HG03064 (cell line): ENCODE data around the gene ADGRB2.

Source experiments
- ATAC-seq: cut with Tn5 transposase; IDR thresholded peaks from one replicate; pipeline ENCODE4 v1.9.1; 2021; ENCODE audit warnings: low read depth; ENCODE audit not compliant: unreplicated experiment

The ADGRB2 gene

DNA sequence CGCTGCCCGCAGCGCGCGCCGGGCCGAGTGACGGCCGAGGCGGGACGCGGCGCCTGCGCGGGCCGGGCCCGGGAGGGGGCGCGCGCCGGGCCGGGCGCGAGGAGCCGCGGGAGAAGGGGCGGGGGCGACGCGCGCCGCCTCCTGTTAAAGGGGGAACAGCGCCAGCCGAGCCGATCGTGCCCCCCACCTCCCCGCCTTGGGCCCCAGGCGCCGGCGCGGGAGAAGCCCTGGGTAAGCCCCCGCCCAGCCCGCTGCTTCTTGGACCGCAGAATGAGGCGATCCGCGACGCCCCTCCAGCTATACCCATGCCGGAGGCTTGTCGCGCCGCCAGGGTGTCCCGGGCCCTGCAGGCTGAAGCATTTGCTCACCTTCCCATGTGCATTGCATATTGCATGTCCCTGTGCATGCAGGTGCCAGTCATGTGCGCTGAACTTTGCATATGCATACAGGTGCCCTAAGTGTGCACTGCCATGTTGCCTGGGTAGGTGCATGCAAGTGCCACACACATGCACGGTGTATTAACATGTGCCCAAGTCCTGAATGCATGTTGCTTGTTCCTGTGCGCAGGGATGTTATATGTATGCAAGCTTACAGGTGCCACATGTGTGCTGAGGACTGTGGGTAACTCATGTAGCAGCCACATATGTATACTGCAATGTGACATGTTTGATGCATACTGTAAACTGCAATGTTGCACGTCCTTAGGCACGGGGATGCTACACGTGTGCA is at the start of gene ADGRB2:
ADGRB2 (minus strand) TSS at position 29 of the 729 bp plus-strand sequence. CDS start 7,119 bp downstream, outside the sequence.
- ATAC-seq = no peak

DNA sequence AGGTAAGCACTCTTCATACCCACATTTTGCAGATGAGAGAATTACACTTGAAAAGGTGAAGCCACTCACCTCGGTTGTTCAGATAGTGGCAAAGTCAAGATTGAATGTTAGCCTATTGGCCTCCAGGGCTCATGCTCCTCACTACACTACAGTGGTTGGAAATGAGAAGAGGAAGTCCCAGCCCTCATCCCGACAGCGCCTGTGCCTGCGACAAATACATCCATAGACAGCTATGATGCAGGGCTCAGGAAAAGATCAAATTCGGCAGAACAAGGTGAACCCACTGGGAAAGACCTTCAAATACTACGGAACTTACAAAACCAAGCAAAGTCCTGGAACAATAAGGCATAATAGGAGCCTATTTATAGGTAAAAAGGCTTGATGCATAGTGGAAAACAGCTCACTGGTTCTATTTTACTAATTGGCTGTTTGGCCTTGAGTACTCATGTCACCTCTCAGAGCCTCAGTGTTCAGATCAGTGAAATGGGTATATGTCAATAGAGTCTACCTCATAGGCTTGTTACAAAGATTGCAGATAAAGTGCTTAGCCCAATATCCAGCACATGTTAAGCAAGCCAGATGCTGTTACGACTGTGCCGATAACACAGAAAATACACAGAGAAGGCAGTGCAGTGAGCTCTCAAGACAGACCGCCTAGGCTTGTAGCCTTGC is 48.2 kb upstream of the ADGRB2 start:
- ATAC-seq = no peak

GRCh38 chr1:31811605-31812004 is 47.5 kb upstream of the ADGRB2 start:
- no peak for ATAC-seq

GRCh38 chr1:31809698-31810097 is 45.6 kb upstream of the ADGRB2 start:
- no peak for ATAC-seq

DNA sequence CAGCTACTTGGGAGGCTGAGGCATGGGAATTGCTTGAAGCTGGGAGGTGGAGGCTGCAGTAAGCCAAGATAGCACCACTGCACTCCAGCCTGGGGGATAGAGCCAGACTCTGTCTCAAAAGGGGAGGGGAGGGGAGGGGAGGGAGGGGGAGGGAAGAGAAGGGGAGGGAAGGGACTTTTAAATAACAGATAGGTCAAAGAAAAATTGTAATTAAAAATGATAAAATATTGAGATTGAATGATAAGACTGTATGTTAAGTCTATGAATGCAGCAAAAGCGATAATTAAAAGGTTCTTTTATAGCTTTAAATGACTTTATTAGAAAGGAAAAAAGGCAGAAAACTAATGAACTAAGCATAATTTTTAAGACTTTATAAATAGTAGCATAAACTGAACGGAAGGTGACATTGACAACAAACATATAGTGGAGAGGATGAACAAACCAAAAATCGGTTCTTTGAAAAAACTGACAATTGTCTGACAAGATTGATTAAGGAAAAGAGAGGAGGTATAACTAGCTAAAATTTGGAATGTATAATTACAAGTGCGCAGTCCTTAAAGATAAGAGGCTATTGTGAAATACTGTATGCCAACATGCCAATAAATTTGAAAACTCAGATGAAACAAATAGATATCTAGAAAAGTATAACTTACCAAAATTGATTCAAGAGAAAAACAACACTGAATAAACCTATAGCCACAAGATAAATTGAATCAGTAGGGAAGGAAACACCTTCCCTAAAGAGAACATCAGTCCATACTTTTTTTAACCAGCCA is 43.3 kb upstream of the ADGRB2 start:
- no peak for ATAC-seq

DNA sequence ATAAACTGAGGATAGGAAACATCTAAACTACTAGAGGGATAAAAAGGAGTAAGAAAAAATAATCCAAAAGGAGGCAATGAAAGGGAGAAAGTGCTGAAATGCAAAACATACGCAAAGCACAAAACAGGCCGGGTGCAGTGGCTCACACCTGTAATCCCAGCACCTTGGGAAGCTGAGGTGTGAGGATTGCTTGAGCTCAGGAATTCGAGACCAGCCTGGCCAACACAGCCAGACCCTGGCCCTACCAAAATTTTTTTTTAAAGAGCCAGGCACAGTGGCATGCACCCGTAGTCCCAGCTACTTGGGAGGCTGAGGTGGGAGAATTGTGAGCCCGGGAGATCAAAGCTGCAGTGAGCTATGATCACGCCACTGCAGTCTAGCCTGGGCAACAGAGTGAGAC is 41.2 kb upstream of the ADGRB2 start:
- no peak for ATAC-seq

GRCh38 chr1:31804098-31804497 is 40.0 kb upstream of the ADGRB2 start:
- ATAC-seq = no peak

DNA sequence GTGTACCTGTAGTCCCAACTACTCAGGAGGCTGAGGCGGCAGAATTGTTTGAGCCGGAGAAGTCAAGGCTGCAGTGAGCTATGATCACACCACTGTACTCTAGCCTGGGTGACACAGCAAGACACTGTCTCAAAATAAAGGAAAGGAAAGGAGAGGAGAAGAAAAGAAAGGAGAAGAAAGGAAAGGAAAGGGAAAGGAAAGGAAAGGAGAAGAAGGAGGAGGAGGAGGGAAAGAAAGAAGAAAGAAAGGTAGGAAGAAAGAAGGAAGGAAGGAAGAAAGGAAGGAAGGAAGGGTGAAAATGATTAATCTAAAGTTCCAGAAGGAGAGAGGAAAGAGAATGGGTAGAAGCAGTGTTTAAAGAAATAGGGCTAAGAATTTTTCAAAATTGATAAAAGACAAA is 39.5 kb upstream of the ADGRB2 start:
- ATAC-seq = no peak

DNA sequence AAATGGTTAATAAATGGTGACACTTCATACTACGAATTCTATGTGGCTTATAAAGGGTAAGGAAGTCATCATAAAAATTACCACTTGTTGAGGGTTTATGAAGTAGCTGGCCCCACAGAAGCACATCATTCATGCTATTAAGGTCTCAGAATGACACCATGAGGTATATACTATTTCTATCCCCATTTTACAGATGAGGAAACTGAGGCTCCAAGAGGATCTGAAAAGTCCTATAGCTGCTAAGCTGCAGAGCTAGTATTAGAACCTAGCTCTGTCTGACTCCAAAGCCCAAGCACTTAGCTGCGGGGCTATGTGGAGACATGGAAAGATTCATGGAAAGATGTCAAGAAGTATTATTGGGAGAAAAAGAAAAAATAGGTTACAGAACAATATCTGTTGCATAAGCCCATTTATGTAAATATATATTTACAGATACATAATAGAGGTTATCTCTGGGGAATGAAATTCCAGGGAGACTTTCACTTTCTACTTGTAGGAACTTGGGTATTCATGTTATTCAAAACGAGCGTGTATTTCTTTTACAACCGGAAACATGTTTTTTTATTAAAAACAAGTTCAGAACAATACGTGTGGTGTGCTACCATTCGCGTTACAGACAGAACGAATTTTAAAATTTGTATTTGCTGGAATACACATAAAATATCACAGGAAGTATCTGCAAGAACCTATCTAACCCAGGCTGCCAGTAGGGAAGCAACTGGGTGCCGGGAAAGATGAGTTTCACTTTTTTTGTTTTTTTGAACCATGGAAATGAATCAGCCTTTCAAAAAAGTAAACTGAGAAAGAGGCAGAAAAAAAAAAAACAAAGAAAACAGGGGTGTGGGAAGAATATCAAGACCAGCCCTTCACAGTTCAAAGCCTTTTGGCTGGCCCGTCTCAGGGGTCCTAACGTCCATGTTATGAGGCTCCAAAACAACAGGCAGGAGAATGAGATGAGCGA is 38.3 kb upstream of the ADGRB2 start:
- no peak for ATAC-seq

DNA sequence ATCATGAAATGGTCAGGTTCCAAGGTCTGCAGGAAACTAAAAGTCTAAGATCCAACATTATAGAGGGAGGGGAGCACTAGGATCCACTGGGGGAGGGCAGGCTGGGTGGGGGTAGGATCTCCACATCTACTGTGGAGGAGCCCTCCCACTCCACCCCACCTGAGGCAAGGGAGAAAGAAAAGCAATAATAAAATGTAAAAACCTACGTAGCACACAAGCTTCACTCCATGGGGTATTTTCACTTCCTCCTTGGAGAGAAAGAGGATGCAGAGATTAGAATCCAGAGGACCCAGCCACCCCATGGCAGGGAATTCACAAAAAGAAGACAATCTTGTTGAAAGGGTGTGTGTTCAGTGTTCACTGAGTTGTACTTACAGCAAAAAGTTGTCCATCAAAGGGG is 37.3 kb upstream of the ADGRB2 start:
- no peak for ATAC-seq

- no peak for ATAC-seq
These were observed 36.5 kb upstream of the ADGRB2 start for GRCh38 chr1:31800674-31800967.

- no peak for ATAC-seq
These were observed 35.9 kb upstream of the ADGRB2 start for GRCh38 chr1:31799895-31800673.

DNA sequence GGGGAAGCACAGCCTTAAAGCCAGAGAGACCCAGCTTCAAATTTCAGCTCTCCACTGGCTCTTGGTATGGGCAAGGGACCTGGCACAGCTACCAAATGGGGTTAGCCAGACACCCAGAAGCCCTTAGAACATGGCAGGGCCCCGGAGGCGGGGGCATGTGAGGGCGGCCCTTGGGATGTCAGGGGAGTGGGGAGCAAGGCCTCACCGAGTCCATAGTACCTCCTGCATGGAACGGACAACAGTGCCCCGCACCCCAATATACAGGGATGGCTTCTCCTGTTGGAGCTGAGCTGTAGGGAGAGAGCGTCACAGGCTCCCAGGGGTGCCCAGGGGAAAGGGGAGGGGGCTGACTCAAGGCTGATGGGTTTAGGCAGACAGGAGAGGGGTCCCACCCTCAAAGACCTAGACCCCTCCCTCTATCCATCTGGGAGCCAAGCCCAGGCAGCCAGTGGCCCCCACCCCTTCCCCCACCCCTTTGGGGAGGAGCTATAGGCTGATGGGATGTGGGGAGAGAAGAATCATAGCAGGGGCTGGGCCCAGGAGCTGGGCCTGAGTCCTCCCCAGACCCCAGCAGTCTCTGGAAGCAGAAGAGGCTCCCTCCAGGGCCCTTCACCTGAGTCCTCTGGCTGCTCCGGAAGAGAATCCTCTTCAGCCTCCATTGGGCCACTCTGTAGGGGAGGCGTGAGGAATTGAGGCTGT is 35.2 kb upstream of the ADGRB2 start:
- ATAC-seq = no peak

DNA sequence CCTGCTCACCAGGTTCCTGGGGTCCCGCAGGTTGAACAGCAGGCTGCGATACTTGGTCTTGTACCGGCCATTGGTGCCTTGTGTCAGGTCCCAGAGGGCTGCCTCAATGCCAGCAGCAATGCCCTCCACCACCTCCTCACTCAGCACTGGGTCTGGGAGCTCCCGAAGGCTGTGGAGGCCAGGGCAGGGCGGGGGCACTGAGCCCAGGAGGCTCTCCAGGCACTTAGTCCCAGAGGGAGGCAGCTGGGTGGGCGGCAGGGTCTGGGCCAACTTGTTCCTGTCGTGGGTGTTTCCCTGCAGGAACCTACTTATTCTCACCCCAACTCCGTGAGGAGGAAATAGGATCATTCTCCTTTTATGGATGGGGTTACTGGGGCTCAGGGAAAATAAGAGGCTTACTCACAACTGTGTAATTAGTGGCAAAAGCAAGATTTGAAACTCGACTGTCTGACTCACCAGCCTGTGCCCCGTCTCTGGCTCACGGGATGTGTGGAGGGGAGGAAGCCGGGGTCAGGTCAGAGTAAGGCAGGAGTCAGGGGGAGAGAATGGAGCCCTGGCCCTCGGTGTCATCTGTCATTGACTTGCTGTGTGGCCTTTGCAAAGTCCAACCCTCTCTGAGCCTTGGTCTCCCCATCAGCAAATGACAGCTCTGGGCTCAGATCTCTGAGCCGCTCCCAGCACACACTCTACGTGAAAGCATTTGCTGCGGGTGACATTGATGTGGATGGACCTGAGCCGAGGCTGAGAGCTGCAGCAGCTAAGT is 34.5 kb upstream of the ADGRB2 start:
- no peak for ATAC-seq

DNA sequence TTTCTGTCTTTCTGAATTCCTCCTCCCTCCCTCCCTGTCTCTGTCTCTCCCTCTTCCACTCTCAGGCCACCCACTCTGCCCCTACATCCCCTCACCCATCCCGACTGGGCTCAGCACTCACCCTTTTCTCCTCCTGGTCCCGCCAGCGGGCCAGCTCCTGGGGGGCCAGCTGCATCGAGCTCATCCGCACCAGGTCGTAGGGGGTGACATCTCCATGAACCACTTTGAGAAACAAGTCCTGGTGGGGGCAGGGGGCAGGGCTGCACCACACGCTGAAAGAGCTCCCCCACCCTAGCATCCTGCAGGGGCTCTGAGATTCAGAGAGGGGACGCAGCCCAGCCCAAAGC is 33.9 kb upstream of the ADGRB2 start:
- ATAC-seq = no peak

DNA sequence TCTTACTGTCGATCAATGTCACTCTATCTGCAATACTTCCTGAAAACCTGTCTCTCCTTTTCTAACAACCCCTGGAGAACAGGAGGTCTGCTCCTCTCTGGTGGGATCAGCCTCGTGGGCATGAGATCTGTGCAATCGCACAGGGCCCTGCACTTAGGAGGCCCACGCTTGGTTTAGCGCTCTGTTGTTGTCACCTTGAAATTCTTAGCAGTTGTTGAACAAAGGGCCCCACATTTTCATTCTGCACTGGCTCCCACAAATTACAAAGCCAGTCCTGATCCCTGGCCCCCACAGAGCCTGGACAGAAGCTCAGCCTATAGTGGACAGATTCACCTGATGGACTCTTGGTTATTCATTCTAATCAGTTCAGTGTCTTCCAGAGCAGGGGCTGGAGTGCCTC is 33.1 kb upstream of the ADGRB2 start:
- no peak for ATAC-seq

DNA sequence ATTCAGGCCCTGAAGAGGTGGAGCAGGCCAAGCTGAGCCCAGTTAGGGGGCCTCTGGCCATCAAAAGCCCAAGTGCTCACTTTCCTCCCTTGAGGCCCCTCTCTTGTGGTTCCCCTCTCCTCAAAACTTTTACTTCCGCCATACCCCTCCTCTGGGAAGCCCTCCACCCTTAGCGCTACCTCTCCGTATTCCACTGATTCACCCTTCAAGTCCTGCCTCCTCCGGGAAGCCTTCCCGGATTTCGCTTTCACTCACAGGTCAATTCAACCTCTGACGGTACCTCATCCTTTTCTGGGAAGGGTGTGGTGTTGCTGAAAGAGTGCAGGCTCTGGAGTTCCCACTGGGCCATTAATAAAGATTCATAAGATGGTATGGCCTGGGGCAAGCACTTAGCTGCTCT is 32.6 kb upstream of the ADGRB2 start:
- no peak for ATAC-seq

GRCh38 chr1:31795801-31796621 is 31.9 kb upstream of the ADGRB2 start:
- ATAC-seq = no peak
